Neural crest cell (in vitro differentiated cells): ENCODE measurements around the gene RILPL1. TPM values are rescaled to one million over a fixed set of nuclear protein-coding genes. Genes with fewer than 3 reads are reported as not detected.
A peak's percentile ranks its signal among the peaks of the same experiment; 100 is the strongest.

Experiments
- DNase-seq: peaks from one replicate; pipeline ENCODE4 v3.0.0; 2021; ENCODE audit warnings: low read depth, mixed read lengths, low spot score
- H3K27ac Mint-ChIP-seq: one replicate; pipeline ENCODE4 v1.8.0; 2021; ENCODE audit warnings: mild to moderate bottlenecking, mixed read lengths; ENCODE audit not compliant: unreplicated experiment
- H3K27me3 Mint-ChIP-seq: 2 replicates; pipeline ENCODE4 v1.8.0; 2021; ENCODE audit warnings: low read depth, mild to moderate bottlenecking, mixed read lengths
- H3K36me3 Mint-ChIP-seq: 2 replicates; pipeline ENCODE4 v1.8.0; 2021; ENCODE audit warnings: low read depth, mild to moderate bottlenecking, mixed read lengths
- H3K4me1 Mint-ChIP-seq: 2 replicates; pipeline ENCODE4 v1.8.0; 2021; ENCODE audit warnings: mixed read lengths
- H3K4me3 Mint-ChIP-seq: one replicate; pipeline ENCODE4 v1.8.0; 2021; ENCODE audit warnings: mild to moderate bottlenecking, mixed read lengths
- H3K9me3 Mint-ChIP-seq: 2 replicates; pipeline ENCODE4 v1.8.0; 2021; ENCODE audit warnings: mixed read lengths
- CTCF ChIP-seq: fragments of 200-600 bp; sonication (generic); conservative IDR thresholded peaks from 2 replicates; pipeline ENCODE4 v1.5.0; 2021; ENCODE audit warnings: antibody characterized with exemption, mild to moderate bottlenecking
- total RNA-seq: library from RNA; stranded (reverse); gene quantifications from 2 replicates; pipeline ENCODE4 v1.2.1, GENCODE V29; 2021

The RILPL1 gene
- total RNA-seq, 1 donor from 2014 or later, result 23.5 TPM

- Mint-ChIP-seq H3K4me1 (peaks cover 30% of the 10 kb centered on the region), H3K9me3 (no peaks in the 10 kb centered on the region), H3K4me3 (no peak overlapping the region), H3K27ac (no peak overlapping the region), H3K36me3 (no peaks in the 10 kb centered on the region), H3K27me3 (no peaks in the 10 kb centered on the region)
- DNase-seq, result no peak
- TF ChIP-seq CTCF, result no peak
These were observed 42.5 kb downstream of the RILPL1 start for GRCh38 chr12:123491056-123491455.

GRCh38 chr12:123490089-123490488 is 43.4 kb downstream of the RILPL1 start:
- H3K4me3 Mint-ChIP-seq, result no peak overlapping the region
- H3K4me1 Mint-ChIP-seq, result peaks cover 30% of the 10 kb centered on the region
- TF ChIP-seq CTCF, result no peak
- DNase-seq, result no peak
- peak overlapping the region; percentile 27 for H3K27ac Mint-ChIP-seq
- H3K27me3 Mint-ChIP-seq, result no peaks in the 10 kb centered on the region
- no peaks in the 10 kb centered on the region for H3K9me3 Mint-ChIP-seq
- H3K36me3 Mint-ChIP-seq, result no peaks in the 10 kb centered on the region

- Mint-ChIP-seq H3K4me3 (no peak overlapping the region), H3K4me1 (peaks cover 26% of the 10 kb centered on the region), H3K27me3 (no peaks in the 10 kb centered on the region), H3K9me3 (no peaks in the 10 kb centered on the region), H3K36me3 (no peaks in the 10 kb centered on the region), H3K27ac (no peak overlapping the region)
- no peak for TF ChIP-seq CTCF
- no peak for DNase-seq
These were observed 43.9 kb downstream of the RILPL1 start for GRCh38 chr12:123489580-123489979.

- DNase-seq, result no peak
- Mint-ChIP-seq H3K36me3 (no peaks in the 10 kb centered on the region), H3K27me3 (no peaks in the 10 kb centered on the region), H3K4me1 (peaks cover 22% of the 10 kb centered on the region), H3K9me3 (no peaks in the 10 kb centered on the region), H3K4me3 (no peak overlapping the region), H3K27ac (peak overlapping the region; percentile 88)
- no peak for TF ChIP-seq CTCF
These were observed 44.8 kb downstream of the RILPL1 start for GRCh38 chr12:123488539-123489230.

- Mint-ChIP-seq H3K27ac (no peak overlapping the region), H3K27me3 (no peaks in the 10 kb centered on the region), H3K9me3 (no peaks in the 10 kb centered on the region), H3K4me3 (no peak overlapping the region), H3K4me1 (peaks cover 13% of the 10 kb centered on the region), H3K36me3 (no peaks in the 10 kb centered on the region)
- TF ChIP-seq CTCF, result no peak
- no peak for DNase-seq
These were observed 46.1 kb downstream of the RILPL1 start for GRCh38 chr12:123487428-123487827.
